Measurements from ENCODE around the gene DQX1.

Gene DQX1

DNA sequence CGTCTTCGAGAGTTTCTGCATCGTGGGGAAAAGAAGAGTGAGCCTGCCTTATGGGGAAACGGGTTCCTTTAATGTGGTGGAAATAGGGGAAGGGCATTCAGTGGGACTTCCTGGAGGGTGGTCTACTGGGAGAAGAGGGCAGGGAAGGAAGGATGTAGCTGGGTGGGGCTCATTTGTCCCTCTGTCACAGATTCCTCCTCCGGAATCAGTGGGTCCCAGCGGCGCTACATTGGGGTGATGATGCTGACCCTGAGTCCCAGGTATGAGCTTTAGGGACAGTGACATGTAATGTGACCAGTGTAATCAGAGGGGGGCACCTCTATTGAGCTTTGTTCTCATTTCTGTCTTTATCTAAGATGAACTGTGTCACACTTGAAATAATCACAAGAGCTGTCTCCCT, 5.6 kb upstream of the DQX1 start:
- DNase-seq = no peak

DNA sequence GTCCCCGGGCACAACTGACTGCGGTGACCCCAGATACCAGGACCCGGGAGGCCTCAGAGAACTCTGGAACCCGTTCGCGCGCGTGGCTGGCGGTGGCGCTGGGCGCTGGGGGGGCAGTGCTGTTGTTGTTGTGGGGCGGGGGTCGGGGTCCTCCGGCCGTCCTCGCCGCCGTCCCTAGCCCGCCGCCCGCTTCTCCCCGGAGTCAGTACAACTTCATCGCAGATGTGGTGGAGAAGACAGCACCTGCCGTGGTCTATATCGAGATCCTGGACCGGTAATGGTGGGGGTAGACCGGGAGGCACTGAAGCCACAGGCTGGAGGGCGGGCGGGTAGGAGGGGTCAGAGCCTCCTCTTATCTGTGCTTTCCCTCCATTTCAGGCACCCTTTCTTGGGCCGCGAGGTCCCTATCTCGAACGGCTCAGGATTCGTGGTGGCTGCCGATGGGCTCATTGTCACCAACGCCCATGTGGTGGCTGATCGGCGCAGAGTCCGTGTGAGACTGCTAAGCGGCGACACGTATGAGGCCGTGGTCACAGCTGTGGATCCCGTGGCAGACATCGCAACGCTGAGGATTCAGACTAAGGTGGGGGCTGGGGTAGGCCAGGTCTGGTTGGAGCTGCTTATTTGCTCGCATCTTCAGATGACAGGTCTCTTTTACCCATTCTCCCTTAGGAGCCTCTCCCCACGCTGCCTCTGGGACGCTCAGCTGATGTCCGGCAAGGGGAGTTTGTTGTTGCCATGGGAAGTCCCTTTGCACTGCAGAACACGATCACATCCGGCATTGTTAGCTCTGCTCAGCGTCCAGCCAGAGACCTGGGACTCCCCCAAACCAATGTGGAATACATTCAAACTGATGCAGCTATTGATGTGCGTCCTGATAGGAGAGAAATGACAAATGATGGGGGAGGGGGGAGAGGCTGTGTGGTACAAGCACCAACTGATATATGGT, 4.5 kb upstream of the DQX1 start:
- peak; percentile 55 for DNase-seq

DNA sequence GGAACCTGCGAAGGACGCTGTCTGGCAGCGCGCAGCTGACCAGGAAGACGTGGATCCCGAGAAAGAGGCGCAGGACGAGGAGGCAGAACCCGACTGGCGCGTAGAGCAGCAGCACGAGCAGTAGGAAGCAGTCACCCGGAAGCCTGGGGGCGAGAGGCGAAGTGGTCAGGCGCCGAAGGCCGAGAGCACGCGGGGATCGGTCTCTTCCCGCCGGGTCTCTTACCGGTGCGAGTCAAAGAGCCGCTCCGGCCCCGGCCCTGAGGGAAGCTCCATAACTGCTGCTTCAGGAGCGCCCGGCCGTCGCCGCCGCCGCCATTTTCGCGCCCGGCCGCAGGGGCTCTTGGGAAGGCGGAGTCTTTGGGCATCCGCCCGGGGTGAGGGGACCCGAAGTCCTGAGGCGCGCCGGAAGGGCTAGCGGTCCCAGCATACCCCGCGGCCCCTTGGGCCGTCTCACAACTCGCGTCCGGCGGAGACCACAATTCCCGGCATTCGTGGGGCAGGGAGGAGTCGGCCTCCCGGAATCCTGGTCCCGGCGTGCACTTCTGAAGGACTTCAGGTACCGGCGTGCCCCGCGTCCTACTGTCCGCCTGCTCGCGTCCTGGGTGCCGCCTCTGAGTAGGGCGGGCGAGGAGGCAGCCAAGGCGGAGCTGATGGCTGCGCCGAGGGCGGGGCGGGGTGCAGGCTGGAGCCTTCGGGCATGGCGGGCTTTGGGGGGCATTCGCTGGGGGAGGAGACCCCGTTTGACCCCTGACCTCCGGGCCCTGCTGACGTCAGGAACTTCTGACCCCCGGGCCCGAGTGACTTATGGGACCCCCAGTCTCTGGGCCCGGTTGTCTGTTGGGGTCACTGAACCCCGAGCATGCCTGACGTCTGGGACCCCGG, 3.6 kb upstream of the DQX1 start, which contains the start of the genes AUP1 and HTRA2:
Gene AUP1 (minus strand): TSS at position 350 of the 882 bp plus-strand sequence. CDS start 77 bp downstream, at position 273.
Gene HTRA2 (plus strand): TSS at position 577 of the 882 bp plus-strand sequence. CDS start 74 bp downstream, at position 651.
- DNase-seq = peak; percentile 96

- DNase-seq = no peak
These were observed 2.7 kb upstream of the DQX1 start for GRCh38 chr2:74528600-74529356.

DNA sequence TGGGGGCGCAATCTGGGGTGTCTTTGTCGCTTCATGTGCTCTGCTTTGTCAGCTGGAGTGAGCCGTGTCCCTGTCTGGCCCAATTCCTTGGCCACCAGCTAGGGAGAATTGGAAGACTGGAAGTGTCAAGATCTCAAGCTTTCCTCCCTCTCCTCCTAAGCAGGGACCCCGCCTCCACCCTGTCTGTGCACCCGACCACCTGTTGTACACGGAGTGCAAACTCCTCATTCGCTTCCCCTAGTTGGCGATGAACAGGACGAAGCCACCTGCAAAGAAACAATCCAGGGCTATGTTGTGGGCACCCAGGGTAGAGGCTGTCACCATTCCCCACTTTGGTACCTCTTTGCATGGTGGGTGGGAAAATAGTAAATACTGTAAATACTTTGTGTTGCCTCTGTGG, 1.7 kb upstream of the DQX1 start:
- DNase-seq = no peak

GRCh38 chr2:74526649-74527230, 709 bp upstream of the DQX1 start:
- DNase-seq = no peak

DNA sequence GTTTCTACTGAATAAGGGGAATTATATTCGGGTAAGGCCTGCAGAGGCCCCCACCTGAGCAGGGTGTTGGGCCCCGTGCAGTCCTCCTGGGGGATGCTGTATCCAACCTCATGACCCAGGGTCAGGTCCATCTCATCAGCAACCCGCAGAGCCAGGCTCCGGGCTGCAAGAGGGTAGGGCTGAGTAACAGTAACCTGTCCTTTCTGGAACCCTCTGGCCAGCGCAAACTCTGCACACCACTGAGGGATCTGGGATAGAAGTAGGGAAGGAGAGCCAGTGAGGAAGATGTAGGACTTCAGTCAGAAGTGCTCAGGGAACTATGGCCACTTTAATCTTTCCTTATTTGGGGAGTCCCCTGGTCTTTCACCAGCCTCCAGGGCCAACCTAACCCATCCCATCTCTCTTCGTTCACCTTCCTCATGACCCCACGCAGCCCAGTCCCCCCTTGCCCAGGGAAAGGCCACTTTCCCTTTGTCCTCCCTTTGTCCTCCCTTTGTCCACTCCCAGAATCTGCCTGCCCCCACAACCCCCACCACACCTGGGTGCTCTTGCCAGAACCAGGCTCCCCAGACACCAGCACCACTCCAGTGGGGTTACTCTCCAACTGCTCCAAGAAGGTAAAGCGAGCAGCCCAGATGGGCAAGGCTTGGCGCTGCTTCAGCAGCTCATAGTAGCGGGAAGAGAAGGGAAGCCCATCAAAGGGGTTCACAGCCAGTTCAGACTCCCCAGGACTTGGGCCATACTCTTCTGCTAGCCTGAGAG, 895 bp downstream of the DQX1 start:
- DNase-seq = no peak

DNA sequence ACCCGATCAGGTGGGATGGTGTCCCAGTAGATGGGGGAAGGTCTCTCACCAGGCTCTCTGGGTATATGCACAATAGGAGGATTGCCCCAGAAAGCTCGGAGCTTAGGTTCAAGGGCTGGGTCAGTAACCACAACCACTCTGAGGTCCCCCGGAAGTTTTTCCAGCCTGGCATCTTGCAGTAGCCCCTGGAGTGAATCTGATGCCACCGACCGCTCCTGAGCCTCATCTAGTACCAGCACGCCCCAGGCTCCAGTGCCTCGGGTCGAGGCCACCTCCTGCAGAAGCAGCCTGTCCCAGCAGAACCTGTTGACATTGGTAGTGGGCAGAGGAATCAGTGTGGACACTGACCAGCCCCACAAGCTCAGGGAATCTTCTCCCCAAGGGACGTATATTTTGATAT, 2.0 kb downstream of the DQX1 start:
- no peak for DNase-seq

- DNase-seq = no peak
These were observed 3.5 kb downstream of the DQX1 start for GRCh38 chr2:74522516-74522915.

GRCh38 chr2:74516650-74517049, 9.4 kb downstream of the DQX1 start:
- DNase-seq = no peak

GRCh38 chr2:74515981-74516633, 9.9 kb downstream of the DQX1 start:
- DNase-seq = peak; percentile 83

GRCh38 chr2:74515271-74515980, 10.6 kb downstream of the DQX1 start:
- no peak for DNase-seq

DNA sequence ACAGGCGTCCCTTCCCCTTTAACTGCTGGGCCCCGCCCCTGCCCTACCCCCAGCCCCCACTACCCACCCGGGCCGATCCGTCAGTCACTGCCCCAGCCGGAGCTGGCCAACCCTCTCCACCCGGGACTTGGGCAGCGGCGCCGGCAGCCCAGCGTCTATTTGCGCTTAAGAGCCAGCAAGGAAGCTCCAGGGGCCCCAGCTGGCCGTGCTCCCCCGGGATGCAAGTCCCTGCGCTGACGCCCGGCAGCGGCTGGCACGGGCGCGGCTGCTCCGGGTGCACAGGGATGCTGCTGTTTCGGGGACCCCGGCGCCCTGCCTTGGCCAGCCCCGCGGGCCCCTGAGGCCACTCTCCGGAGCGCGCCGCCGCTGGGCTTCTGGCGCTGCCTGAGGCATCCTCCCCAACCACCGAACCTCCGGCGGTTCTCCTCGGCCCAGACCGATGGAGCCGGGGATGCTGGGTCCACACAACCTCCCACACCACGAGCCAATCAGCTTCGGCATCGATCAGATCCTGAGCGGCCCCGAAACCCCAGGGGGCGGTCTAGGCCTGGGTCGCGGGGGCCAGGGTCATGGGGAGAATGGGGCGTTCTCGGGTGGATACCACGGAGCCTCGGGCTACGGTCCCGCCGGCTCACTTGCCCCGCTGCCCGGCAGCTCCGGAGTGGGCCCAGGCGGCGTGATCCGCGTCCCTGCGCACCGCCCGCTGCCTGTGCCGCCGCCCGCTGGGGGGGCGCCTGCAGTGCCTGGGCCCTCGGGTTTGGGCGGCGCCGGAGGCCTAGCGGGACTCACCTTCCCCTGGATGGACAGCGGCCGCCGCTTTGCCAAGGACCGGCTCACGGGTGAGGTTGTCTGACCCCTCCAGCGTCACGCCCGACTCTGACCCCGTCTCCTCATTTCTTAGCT, 11.4 kb downstream of the DQX1 start, which contains the start of gene TLX2:
Gene TLX2 (plus strand): TSS at position 83 of the 903 bp plus-strand sequence. CDS start 357 bp downstream, at position 440.
- no peak for DNase-seq

- no peak for DNase-seq
These were observed 12.2 kb downstream of the DQX1 start for GRCh38 chr2:74513605-74514367.

GRCh38 chr2:74512744-74513604, 13.1 kb downstream of the DQX1 start:
- no peak for DNase-seq

GRCh38 chr2:74511104-74511989, 14.7 kb downstream of the DQX1 start:
- DNase-seq = no peak
